Adrenal gland (tissue), 12 donors: ENCODE results near the gene ANAPC2. TPM values are rescaled to one million over a fixed set of nuclear protein-coding genes. Genes with fewer than 3 reads are reported as not detected.

ENCODE experiments used
- DNase-seq, 7 donors: peaks; one replicate each; pipeline ENCODE4 v3.0.0-alpha.2; 2019 to 2020
- H3K27ac ChIP-seq, 5 donors: fragments of 200-600 bp; sonication (generic) in 4 of 5; 1 replicate in 3 of 5; 2 replicates in 2 of 5; pipeline versions ENCODE4 v1.5.1 to v1.8.0; 2016 to 2020; ENCODE audit warnings: mild to moderate bottlenecking in 1 of 5
- H3K27me3 ChIP-seq: fragments of 200-600 bp; 2 replicates; pipeline ENCODE4 v1.8.0; 2021
- H3K36me3 ChIP-seq, 2 donors: fragments of 200-600 bp; replicated peaks in 1 of 2; 1 replicate in 1 of 2; 2 replicates in 1 of 2; pipeline versions ENCODE4 v1.5.1 to v1.8.0; 2018 to 2022
- H3K4me1 ChIP-seq, 2 donors: fragments of 200-600 bp; replicated peaks in 1 of 2; 1 replicate in 1 of 2; 2 replicates in 1 of 2; pipeline versions ENCODE4 v1.5.1 to v1.8.0; 2018 to 2021
- H3K4me3 ChIP-seq, 4 donors: fragments of 200-600 bp; sonication (generic) in 3 of 4; one replicate each; pipeline ENCODE4 v1.5.1; 2016 to 2018
- H3K9me3 ChIP-seq, 3 donors: fragments of 200-600 bp; sonication (generic) in 1 of 3; replicated peaks in 1 of 3; 1 replicate in 2 of 3; 2 replicates in 1 of 3; pipeline versions ENCODE4 v1.5.1 to v1.8.0; 2016 to 2021
- CTCF ChIP-seq, 6 experiments: fragments of 450-650 bp in 4 of 6; fragments of 200-600 bp in 2 of 6; sonication (generic) in 1 of 6; IDR thresholded peaks; 1 replicate in 5 of 6; 2 replicates in 1 of 6; pipeline versions ENCODE4 v1.5.1 to v1.8.0; 2016 to 2021; ENCODE audit warnings: antibody characterized with exemption in 6 of 6, mild to moderate bottlenecking in 2 of 6, moderate library complexity in 1 of 6
- POLR2A ChIP-seq, 2 donors: fragments of 450-650 bp; IDR thresholded peaks; one replicate each; pipeline ENCODE4 v1.6.1; 2017; ENCODE audit warnings: antibody characterized with exemption in 2 of 2, mild to moderate bottlenecking in 2 of 2, moderate library complexity in 1 of 2
- WGBS, 4 donors: extraction: QIAGEN DNeasy Blood & Tissue Kit in 2 of 4; methylation state at CpG; one replicate each; pipeline versions ENCODE4 v1.1.5 to v1.1.7; 2013 to 2017; 5-methylcytosine and 5-hydroxymethylcytosine counted together
- intact Hi-C, 2 donors: fragments of 100-400 bp; cut with DNase I; formaldehyde crosslinking; loops; one replicate each; pipeline versions ENCODE4 v1.14.1 to v1.15.0; 2022 to 2023
- polyA plus RNA-seq, 3 donors: library from polyadenylated mRNA; stranded (reverse); fragments of 200-250 nt in 2 of 3; fragments of 350-450 nt in 1 of 3; fragmentation: Illumina TruSeq in 1 of 3; extraction: RNeasy Lipid Tissue Mini Kit (QIAGEN cat#74804) in 1 of 3; gene quantifications; one replicate each; pipeline ENCODE4 v1.2.3, GENCODE V29; 2013 to 2014
- total RNA-seq, 9 donors: library from RNA; depleted of rRNA in 4 of 9; stranded (reverse); fragments of >200 nt in 4 of 9; fragments of 120-200 nt in 1 of 9; fragmentation: NEBNext Ultra II Directional in 1 of 9; extraction: Animal tissue kit (Norgen Biotek cat#: 25700) in 1 of 9; gene quantifications; one replicate each; pipeline versions ENCODE4 v1.1.0 to v1.2.4, GENCODE V29; 2013 to 2023
- donor health status: healthy with polysubstance abuse.
- donor health status: Bipolar disorder and iron deficiency.
- donor health status: DM: yes; HTN: yes; CAD: no.
- donor health status: DM: no; HTN: no; CAD: no.
- donor health status: DM: no; HTN: no; CAD: no.
- donor health status: DM: yes; HTN: yes; CAD: no.

Gene ANAPC2
- total and polyA plus RNA-seq, 12 donors: 7.1 to 162 (median 32.0) TPM

GRCh38 chr9:137164370-137165249 is 23.8 kb downstream of the ANAPC2 start:
- H3K27me3 ChIP-seq: peaks cover 95% of the 10 kb centered on the region

GRCh38 chr9:137163805-137164204 is 24.6 kb downstream of the ANAPC2 start:
- Histone ChIP-seq H3K27me3 (peaks cover 95% of the 10 kb centered on the region), H3K4me3 (no peak overlapping the region), H3K36me3 (no peaks in the 10 kb centered on the region), H3K27ac (no peak overlapping the region), H3K9me3 (no peaks in the 10 kb centered on the region), H3K4me1 (peaks cover 2 to 21% of the 10 kb centered on the region in 2 donors)
- DNase-seq: no peak
- TF ChIP-seq POLR2A (IDR thresholded peaks at IDR 0.05) (no peak), CTCF (IDR thresholded peaks at IDR 0.05) (no peak)
- intact Hi-C loops: no loop called here
- WGBS, 4 donors: 75 to 89% (median 79%) methylated on average over 3 to 21 of the region's 22 CpGs; no CpG with 5 or more reads in 1 of the 4 donors

More at GRCh38 chr9:137164370-137165249, 23.8 kb downstream of the ANAPC2 start:
- intact Hi-C loops: no loop called here
- peaks cover 10 to 29% of the 10 kb centered on the region in 2 donors for H3K4me1 ChIP-seq
- H3K27ac ChIP-seq: no peak overlapping the region
- 51 to 60% (median 55%) methylated on average over 19 to 34 of the region's 34 CpGs for WGBS, 4 donors
- no peaks in the 10 kb centered on the region for H3K36me3 ChIP-seq
- no peaks in the 10 kb centered on the region for H3K9me3 ChIP-seq
- H3K4me3 ChIP-seq: no peak overlapping the region
- TF ChIP-seq CTCF (IDR thresholded peaks at IDR 0.05) (no peak), POLR2A (IDR thresholded peaks at IDR 0.05) (no peak)
- no peak for DNase-seq

- 6 to 44% (median 24%) methylated on average over 8 to 26 of the region's 26 CpGs for WGBS, 4 donors
- DNase-seq: no peak
- Histone ChIP-seq H3K4me3 (peak overlapping the region in 1 of 4 donors; percentile 10), H3K9me3 (no peaks in the 10 kb centered on the region), H3K27ac (no peak overlapping the region), H3K4me1 (peaks cover 0 to 16% of the 10 kb centered on the region in 2 donors), H3K36me3 (no peaks in the 10 kb centered on the region), H3K27me3 (peaks cover 95% of the 10 kb centered on the region)
- intact Hi-C loops: no loop called here
- TF ChIP-seq CTCF (IDR thresholded peaks at IDR 0.05) (no peak), POLR2A (IDR thresholded peaks at IDR 0.05) (no peak)
These were observed 25.0 kb downstream of the ANAPC2 start for GRCh38 chr9:137163365-137163715.

- Histone ChIP-seq H3K4me3 (peak overlapping the region in 1 of 4 donors; percentile 10), H3K27me3 (peaks cover 92% of the 10 kb centered on the region), H3K4me1 (peaks cover 0 to 11% of the 10 kb centered on the region in 2 donors), H3K9me3 (no peaks in the 10 kb centered on the region), H3K27ac (no peak overlapping the region), H3K36me3 (no peaks in the 10 kb centered on the region)
- WGBS, 4 donors: 0 to 31% (median 5%) methylated on average over 4 to 74 of the region's 74 CpGs
- TF ChIP-seq POLR2A (IDR thresholded peaks at IDR 0.05): no peak
- peak in 1 of 6 experiments; percentile 21 for TF ChIP-seq CTCF (IDR thresholded peaks at IDR 0.05)
- intact Hi-C loops: no loop called here
- DNase-seq: peak in 3 of 7 donors; percentile 46 to 64 (median 51)
These were observed 25.6 kb downstream of the ANAPC2 start for GRCh38 chr9:137162505-137163364.
